AG04450 (cell line): ENCODE results near the gene MYO5B. TPM values are rescaled to one million over a fixed set of nuclear protein-coding genes. Genes with fewer than 3 reads are reported as not detected.

Source experiments
- CTCF ChIA-PET: fragments of 300-600, 350-600 bp; formaldehyde crosslinking; extraction: SDS; loops from one replicate; lab custom pipeline; 2022; ENCODE audit warnings: antibody characterized with exemption, inconsistent platforms; lab: Charles Lee
- POLR2A ChIA-PET: fragments of 350-600 bp; formaldehyde crosslinking; extraction: SDS; loops from one replicate; lab custom pipeline; 2021; ENCODE audit warnings: antibody characterized with exemption, inconsistent platforms; lab: Yijun Ruan, JAX
- DNase-seq: peaks from one replicate; pipeline ENCODE4 v3.0.0-alpha.2; 2011; ENCODE audit warnings: low read depth, low spot score
- H3K27ac ChIP-seq: one replicate; pipeline ENCODE4 v1.5.1; 2012; ENCODE audit warnings: low read depth, low read length, control low read depth
- H3K27me3 ChIP-seq: one replicate; pipeline ENCODE4 v1.6.0; 2012; ENCODE audit warnings: low read length; ENCODE audit not compliant: control insufficient read depth, insufficient read depth
- H3K4me3 ChIP-seq: 2 replicates; pipeline ENCODE4 v1.5.1; 2011; ENCODE audit warnings: mild to moderate bottlenecking, low read depth, low read length, control low read depth
- H3K9me3 ChIP-seq: 2 replicates; pipeline ENCODE4 v1.5.1; 2012; ENCODE audit warnings: low read length; ENCODE audit not compliant: control insufficient read depth, insufficient read depth
- polyA plus RNA-seq: library from polyadenylated mRNA; depleted of rRNA; stranded (reverse); fragments of >200 nt; gene quantifications from 2 replicates; pipeline ENCODE4 v1.2.3, GENCODE V29; 2011
- TF ChIP-seq, protein P1 (sequence below): IDR thresholded peaks from 2 replicates; pipeline ENCODE4 v1.5.1; 2011; ENCODE audit warnings: low read depth, low read length, control low read depth, inconsistent platforms

The MYO5B gene
- polyA plus RNA-seq, 1 experiment, result 0.32 TPM

GRCh38 chr18:49814147-49814499, 380.8 kb downstream of the MYO5B start:
- H3K9me3 ChIP-seq, result no peaks in the 10 kb centered on the region; the same call in 1 of the 2 replicates
- peak; percentile 24 for DNase-seq
- CTCF ChIA-PET, result no interaction called here
- TF ChIP-seq, protein P1, sequence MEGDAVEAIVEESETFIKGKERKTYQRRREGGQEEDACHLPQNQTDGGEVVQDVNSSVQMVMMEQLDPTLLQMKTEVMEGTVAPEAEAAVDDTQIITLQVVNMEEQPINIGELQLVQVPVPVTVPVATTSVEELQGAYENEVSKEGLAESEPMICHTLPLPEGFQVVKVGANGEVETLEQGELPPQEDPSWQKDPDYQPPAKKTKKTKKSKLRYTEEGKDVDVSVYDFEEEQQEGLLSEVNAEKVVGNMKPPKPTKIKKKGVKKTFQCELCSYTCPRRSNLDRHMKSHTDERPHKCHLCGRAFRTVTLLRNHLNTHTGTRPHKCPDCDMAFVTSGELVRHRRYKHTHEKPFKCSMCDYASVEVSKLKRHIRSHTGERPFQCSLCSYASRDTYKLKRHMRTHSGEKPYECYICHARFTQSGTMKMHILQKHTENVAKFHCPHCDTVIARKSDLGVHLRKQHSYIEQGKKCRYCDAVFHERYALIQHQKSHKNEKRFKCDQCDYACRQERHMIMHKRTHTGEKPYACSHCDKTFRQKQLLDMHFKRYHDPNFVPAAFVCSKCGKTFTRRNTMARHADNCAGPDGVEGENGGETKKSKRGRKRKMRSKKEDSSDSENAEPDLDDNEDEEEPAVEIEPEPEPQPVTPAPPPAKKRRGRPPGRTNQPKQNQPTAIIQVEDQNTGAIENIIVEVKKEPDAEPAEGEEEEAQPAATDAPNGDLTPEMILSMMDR, result no peak
- no peaks in the 10 kb centered on the region for H3K27me3 ChIP-seq
- peak overlapping the region; percentile 85 for H3K27ac ChIP-seq
- POLR2A ChIA-PET, result interaction anchor here (0.6 to 1.0 kb wide), 8 partner anchors 21 to 349 kb away, joined by 3 to 4 read pairs (median 3); no protein-coding TSS in a partner anchor
- H3K4me3 ChIP-seq, result peak overlapping the region; percentile 83

DNA sequence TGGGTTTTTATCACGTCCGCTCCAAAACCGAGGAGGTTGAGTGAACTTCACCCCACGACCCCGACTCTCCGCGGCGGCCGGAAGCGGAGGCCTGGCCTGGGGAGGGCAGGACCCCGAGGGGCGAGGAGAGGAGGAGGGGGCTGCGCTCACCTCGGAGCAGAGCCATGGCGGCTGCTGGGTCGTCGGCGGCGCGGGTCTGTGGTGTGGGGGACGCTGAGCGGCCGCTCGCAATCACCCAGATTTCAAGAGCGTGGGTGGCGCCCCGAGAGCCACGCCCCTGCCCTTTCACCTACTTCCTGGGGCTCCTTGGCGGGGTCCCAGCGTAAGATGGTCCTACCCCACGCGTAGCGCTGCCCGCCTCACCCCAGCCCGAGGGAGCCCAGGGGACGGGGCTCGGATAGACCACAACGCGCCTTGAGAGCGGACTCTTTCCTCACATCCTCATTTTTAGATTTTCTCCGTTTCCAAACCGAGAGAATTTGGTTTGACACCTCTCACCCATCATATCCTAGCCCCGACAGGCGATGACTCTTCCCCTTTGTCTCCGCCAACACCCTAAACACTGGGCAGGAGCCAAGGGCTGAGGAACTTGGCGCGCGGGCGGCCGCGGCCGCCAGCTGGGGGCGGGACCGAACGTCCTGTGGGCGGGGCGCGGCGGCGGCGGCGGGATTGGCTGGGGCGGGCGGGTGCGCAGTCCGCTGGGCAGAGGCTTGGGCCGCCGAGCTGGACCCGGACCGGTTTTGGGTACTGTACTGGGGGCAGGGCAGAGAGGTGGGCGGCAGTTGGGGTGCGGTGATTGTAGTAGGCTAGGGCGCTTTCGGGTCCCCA, 381.4 kb downstream of the MYO5B start, which contains the start of gene ACAA2:
Gene ACAA2, minus strand, starts transcription at position 215 of the 828 bp plus-strand sequence. Its CDS starts 49 bp downstream, at position 166.
- no peaks in the 10 kb centered on the region; the same call in 1 of the 2 replicates for H3K9me3 ChIP-seq
- TF ChIP-seq, protein P1, result no peak
- CTCF ChIA-PET, result interaction anchor here (0.6 to 1.7 kb wide), 2 partner anchors 46 to 327 kb away, joined by 4 to 7 read pairs; no protein-coding TSS in a partner anchor
- H3K27me3 ChIP-seq, result no peaks in the 10 kb centered on the region
- POLR2A ChIA-PET, result interaction anchor here (0.6 to 1.0 kb wide), 8 partner anchors 21 to 349 kb away, joined by 3 to 4 read pairs (median 3); no protein-coding TSS in a partner anchor
- DNase-seq, result peak; percentile 50
- H3K4me3 ChIP-seq, result peak within 1 kb of the TSS; percentile 83
- H3K27ac ChIP-seq, result peak within 1 kb of the TSS; percentile 95

- DNase-seq, result no peak
- peak overlapping the region; percentile 83 for H3K4me3 ChIP-seq
- TF ChIP-seq, protein P1, result no peak
- CTCF ChIA-PET, result interaction anchor here (0.6 to 1.7 kb wide), 3 partner anchors 46 to 616 kb away, joined by 3 to 7 read pairs (median 4); no protein-coding TSS in a partner anchor
- H3K27me3 ChIP-seq, result no peaks in the 10 kb centered on the region
- POLR2A ChIA-PET, result no interaction called here
- no peaks in the 10 kb centered on the region; the same call in none of the 2 replicates for H3K9me3 ChIP-seq
- H3K27ac ChIP-seq, result peak overlapping the region; percentile 95
These were observed 382.0 kb downstream of the MYO5B start for GRCh38 chr18:49813069-49813318.

- ChIA-PET POLR2A (no interaction called here), CTCF (interaction anchor here (0.6 to 2.4 kb wide), 6 partner anchors 28 to 616 kb away, joined by 3 to 8 read pairs (median 4); no protein-coding TSS in a partner anchor)
- Histone ChIP-seq H3K4me3 (peak overlapping the region; percentile 83), H3K27ac (peak overlapping the region; percentile 43), H3K9me3 (no peaks in the 10 kb centered on the region; the same call in none of the 2 replicates), H3K27me3 (no peaks in the 10 kb centered on the region)
- DNase-seq, result no peak
- TF ChIP-seq, protein P1, result no peak
These were observed 382.5 kb downstream of the MYO5B start for GRCh38 chr18:49812286-49813068.
